Thyroid gland (tissue), 4 donors: ENCODE data around the gene SLC66A3. TPM values are rescaled to one million over a fixed set of nuclear protein-coding genes. Genes with fewer than 3 reads are reported as not detected.

Source experiments
- DNase-seq, 2 donors: peaks; one replicate each; pipeline ENCODE4 v3.0.0-alpha.2; 2019
- H3K27ac ChIP-seq, 3 donors: fragments of 200-600 bp; sonication (generic); 1 replicate in 2 of 3; 2 replicates in 1 of 3; pipeline ENCODE4 v1.5.1; 2016 to 2019; ENCODE audit warnings: mild to moderate bottlenecking in 1 of 3, moderate library complexity in 1 of 3
- H3K27me3 ChIP-seq: fragments of 200-600 bp; sonication (generic); one replicate; pipeline ENCODE4 v1.5.1; 2019
- H3K36me3 ChIP-seq, 2 donors: fragments of 200-600 bp; sonication (generic); one replicate each; pipeline ENCODE4 v1.5.1; 2016 to 2019
- H3K4me1 ChIP-seq, 2 donors: fragments of 200-600 bp; sonication (generic); one replicate each; pipeline ENCODE4 v1.5.1; 2017 to 2019
- H3K4me3 ChIP-seq, 3 donors: fragments of 200-600 bp; sonication (generic); replicated peaks in 1 of 3; 1 replicate in 2 of 3; 2 replicates in 1 of 3; pipeline ENCODE4 v1.5.1; 2016; ENCODE audit warnings: mild to moderate bottlenecking in 1 of 3
- H3K9me3 ChIP-seq: fragments of 200-600 bp; sonication (generic); one replicate; pipeline ENCODE4 v1.5.1; 2017
- CTCF ChIP-seq, 6 experiments: fragments of 200-600 bp in 3 of 6; fragments of 450-650 bp in 3 of 6; sonication (generic) in 3 of 6; IDR thresholded peaks; one replicate each; pipeline ENCODE4 v1.5.1; 2016 to 2019; ENCODE audit warnings: antibody characterized with exemption in 6 of 6, mild to moderate bottlenecking in 2 of 6, inconsistent platforms in 1 of 6, moderate library complexity in 1 of 6
- POLR2A ChIP-seq, 2 donors: fragments of 450-650 bp; IDR thresholded peaks; one replicate each; pipeline ENCODE4 v1.6.1; 2017; ENCODE audit warnings: antibody characterized with exemption in 2 of 2, mild to moderate bottlenecking in 2 of 2, moderate library complexity in 1 of 2
- WGBS, 2 donors: methylation state at CpG; one replicate each; pipeline ENCODE4 v1.1.5; 2017; 5-methylcytosine and 5-hydroxymethylcytosine counted together
- intact Hi-C: fragments of 100-400 bp; cut with DNase I; formaldehyde crosslinking; loops from one replicate; pipeline ENCODE4 v1.15.1; 2023
- total RNA-seq, 4 donors: library from RNA; depleted of rRNA; stranded (reverse); fragments of >200 nt; gene quantifications; one replicate each; pipeline ENCODE4 v1.2.3, GENCODE V29; 2016

The SLC66A3 gene
- total RNA-seq, 4 donors from 2014 or later, result 30.8 to 68.7 (median 43.2) TPM

- WGBS, 2 donors, result 87 to 89% methylated on average over 4 of the region's 4 CpGs
- Histone ChIP-seq H3K27ac (no peak overlapping the region), H3K27me3 (no peaks in the 10 kb centered on the region), H3K9me3 (no peaks in the 10 kb centered on the region), H3K36me3 (peaks cover 17 to 25% of the 10 kb centered on the region in 2 donors), H3K4me1 (no peaks in the 10 kb centered on the region), H3K4me3 (no peak overlapping the region)
- TF ChIP-seq POLR2A (IDR thresholded peaks at IDR 0.05) (no peak), CTCF (IDR thresholded peaks at IDR 0.05) (no peak)
- intact Hi-C loops, result no loop called here
- no peak for DNase-seq
Observed at GRCh38 chr2:11214770-11215169, 59.5 kb downstream of the SLC66A3 start.

- TF ChIP-seq CTCF (IDR thresholded peaks at IDR 0.05), result no peak
- no peak for TF ChIP-seq POLR2A (IDR thresholded peaks at IDR 0.05)
- intact Hi-C loops, result no loop called here
- 92 to 96% methylated on average over 3 of the region's 3 CpGs for WGBS, 2 donors
- DNase-seq, result no peak
- Histone ChIP-seq H3K36me3 (peaks cover 17 to 25% of the 10 kb centered on the region in 2 donors), H3K4me1 (no peaks in the 10 kb centered on the region), H3K4me3 (no peak overlapping the region), H3K9me3 (no peaks in the 10 kb centered on the region), H3K27me3 (no peaks in the 10 kb centered on the region), H3K27ac (no peak overlapping the region)
Observed at GRCh38 chr2:11215407-11215806, 60.1 kb downstream of the SLC66A3 start.

GRCh38 chr2:11220445-11220844 lies 65.2 kb downstream of the SLC66A3 start:
- Histone ChIP-seq H3K27me3 (no peaks in the 10 kb centered on the region), H3K27ac (no peak overlapping the region), H3K4me3 (no peak overlapping the region), H3K4me1 (no peaks in the 10 kb centered on the region), H3K9me3 (no peaks in the 10 kb centered on the region), H3K36me3 (peaks cover under 1 to 8% of the 10 kb centered on the region in 2 donors)
- 96 to 100% methylated on average over 2 of the region's 2 CpGs for WGBS, 2 donors
- intact Hi-C loops, result no loop called here
- DNase-seq, result no peak
- no peak for TF ChIP-seq CTCF (IDR thresholded peaks at IDR 0.05)
- TF ChIP-seq POLR2A (IDR thresholded peaks at IDR 0.05), result no peak

- H3K4me3 ChIP-seq, result no peak overlapping the region
- 90 to 92% methylated on average over 5 of the region's 5 CpGs for WGBS, 2 donors
- no peak for TF ChIP-seq CTCF (IDR thresholded peaks at IDR 0.05)
- no peak for TF ChIP-seq POLR2A (IDR thresholded peaks at IDR 0.05)
Observed at GRCh38 chr2:11222845-11223244, 67.6 kb downstream of the SLC66A3 start.

GRCh38 chr2:11224887-11225286 lies 69.6 kb downstream of the SLC66A3 start:
- intact Hi-C loops, result no loop called here
- H3K9me3 ChIP-seq, result no peaks in the 10 kb centered on the region
- H3K27me3 ChIP-seq, result no peaks in the 10 kb centered on the region
- no peak for DNase-seq
- H3K27ac ChIP-seq, result no peak overlapping the region
- H3K4me3 ChIP-seq, result no peak overlapping the region
- no peaks in the 10 kb centered on the region for H3K4me1 ChIP-seq
- TF ChIP-seq CTCF (IDR thresholded peaks at IDR 0.05), result no peak
- no peaks in the 10 kb centered on the region for H3K36me3 ChIP-seq

More at GRCh38 chr2:11222845-11223244, 67.6 kb downstream of the SLC66A3 start:
- no peaks in the 10 kb centered on the region for H3K36me3 ChIP-seq
- no peak for DNase-seq
- H3K27me3 ChIP-seq, result no peaks in the 10 kb centered on the region
- no peaks in the 10 kb centered on the region for H3K9me3 ChIP-seq
- no peaks in the 10 kb centered on the region for H3K4me1 ChIP-seq
- intact Hi-C loops, result no loop called here
- H3K27ac ChIP-seq, result no peak overlapping the region
